Measurements from ENCODE around the gene DIS3L2. TPM values are rescaled to one million over a fixed set of nuclear protein-coding genes. Genes with fewer than 3 reads are reported as not detected.

Gene DIS3L2
- total RNA-seq, 1 donor, result 30.7 TPM

DNA sequence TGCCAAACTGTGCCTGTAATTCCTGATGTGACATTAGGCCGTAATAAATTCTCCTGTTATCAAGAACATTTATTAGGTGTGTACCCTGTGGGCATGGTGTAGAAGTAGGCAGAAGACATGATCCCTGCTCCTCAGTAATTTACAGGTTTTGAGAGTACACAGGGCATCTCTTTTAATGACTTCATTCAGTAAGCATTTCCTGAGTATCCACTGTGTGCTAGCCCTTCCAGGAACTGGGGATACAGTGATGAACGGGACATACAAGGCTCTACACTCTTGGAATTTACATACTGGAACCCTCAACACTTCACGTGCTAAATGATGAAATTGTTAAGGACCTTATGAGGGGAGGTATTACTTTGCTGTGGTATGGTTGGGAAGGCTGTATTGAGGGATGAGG, 30.2 kb downstream of the DIS3L2 start:
- H3K4me3 ChIP-seq (ENCODE audit: low read depth, low read length), result no peak overlapping the region
- DNase-seq (ENCODE audit: low read depth), result peak; percentile 32
- TF ChIP-seq, protein P1, sequence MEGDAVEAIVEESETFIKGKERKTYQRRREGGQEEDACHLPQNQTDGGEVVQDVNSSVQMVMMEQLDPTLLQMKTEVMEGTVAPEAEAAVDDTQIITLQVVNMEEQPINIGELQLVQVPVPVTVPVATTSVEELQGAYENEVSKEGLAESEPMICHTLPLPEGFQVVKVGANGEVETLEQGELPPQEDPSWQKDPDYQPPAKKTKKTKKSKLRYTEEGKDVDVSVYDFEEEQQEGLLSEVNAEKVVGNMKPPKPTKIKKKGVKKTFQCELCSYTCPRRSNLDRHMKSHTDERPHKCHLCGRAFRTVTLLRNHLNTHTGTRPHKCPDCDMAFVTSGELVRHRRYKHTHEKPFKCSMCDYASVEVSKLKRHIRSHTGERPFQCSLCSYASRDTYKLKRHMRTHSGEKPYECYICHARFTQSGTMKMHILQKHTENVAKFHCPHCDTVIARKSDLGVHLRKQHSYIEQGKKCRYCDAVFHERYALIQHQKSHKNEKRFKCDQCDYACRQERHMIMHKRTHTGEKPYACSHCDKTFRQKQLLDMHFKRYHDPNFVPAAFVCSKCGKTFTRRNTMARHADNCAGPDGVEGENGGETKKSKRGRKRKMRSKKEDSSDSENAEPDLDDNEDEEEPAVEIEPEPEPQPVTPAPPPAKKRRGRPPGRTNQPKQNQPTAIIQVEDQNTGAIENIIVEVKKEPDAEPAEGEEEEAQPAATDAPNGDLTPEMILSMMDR (IDR thresholded peaks at IDR 0.05; ENCODE audit: insufficient read depth, low read depth, low read length), result no peak

DNA sequence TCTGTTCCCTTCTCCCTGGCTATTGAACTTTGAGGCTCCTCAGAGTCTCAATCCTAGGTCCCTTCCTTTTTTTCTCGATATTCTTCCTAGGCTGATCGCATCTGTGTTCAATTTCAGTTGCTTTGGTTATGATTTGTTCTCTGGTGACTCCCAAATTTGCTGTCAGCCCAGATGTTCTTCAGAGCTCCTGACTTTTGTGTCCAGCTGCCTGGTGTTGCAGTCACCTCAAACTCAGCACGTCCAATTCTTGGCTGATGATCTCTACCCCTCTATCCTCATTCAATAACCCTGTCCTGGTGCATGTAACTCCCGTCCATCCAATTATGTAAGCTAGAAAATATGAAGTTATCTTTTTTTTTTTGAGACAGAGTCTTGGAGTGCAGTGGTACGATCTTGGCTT, 31.4 kb downstream of the DIS3L2 start:
- no peak overlapping the region for H3K4me3 ChIP-seq (ENCODE audit: low read depth, low read length)
- DNase-seq (ENCODE audit: low read depth), result no peak
- TF ChIP-seq, protein P1 (IDR thresholded peaks at IDR 0.05; ENCODE audit: insufficient read depth, low read depth, low read length), result no peak

DNA sequence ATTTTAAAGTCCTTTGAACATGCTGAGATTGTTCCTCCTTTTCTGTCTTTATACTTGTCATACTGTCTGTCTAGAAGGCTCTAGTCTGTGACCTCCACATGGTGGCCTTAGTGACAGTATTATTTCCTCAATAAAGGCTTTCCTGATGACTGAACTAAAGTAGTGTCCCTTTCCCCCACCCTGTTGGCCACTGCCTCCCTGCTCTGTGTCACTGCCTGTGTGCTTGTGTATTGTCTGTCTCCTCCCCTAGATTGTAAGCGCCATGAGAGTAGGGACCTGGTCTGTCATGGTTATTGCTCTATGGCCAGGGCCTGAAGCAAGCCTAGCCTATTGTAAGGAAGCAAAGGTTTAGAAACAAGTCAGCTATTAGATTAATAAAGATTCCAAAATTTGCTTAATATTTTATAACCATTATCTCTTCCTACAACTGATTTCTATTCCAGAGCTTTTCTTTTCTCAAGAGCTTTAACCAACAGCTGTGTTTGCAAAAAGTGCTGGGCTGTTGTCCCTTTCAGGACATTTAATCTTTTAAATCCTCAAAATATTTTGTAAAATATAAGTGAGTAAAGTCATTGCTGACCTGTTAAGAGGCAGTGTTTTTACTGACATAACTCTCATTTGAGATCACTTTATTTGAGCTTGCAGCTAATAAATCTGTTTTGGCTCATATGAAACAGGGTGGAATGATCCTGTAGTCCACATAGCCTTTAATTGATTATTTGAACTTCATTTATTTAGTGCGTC, 35.5 kb downstream of the DIS3L2 start:
- no peak overlapping the region for H3K4me3 ChIP-seq (ENCODE audit: low read depth, low read length)
- DNase-seq (ENCODE audit: low read depth), result no peak
- TF ChIP-seq, protein P1 (IDR thresholded peaks at IDR 0.05; ENCODE audit: insufficient read depth, low read depth, low read length), result no peak

DNA sequence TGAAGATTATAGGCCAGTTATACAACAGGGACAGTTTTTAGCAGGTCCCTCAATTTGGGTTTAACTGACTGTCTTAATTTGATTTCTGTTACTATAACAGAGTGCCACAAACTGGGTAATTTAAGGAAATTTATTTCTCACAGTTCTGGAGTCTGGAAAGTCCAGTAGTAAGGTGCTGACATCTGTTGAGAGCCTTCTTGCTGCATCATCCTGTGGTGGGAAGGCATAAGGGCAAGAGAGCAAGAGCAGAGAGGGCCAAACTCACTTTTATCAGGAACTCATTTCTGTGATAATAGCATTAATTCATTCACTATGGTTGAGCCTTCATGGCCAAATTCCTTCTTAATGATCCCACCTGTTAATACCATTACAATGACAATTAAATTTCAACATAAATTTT, 36.5 kb downstream of the DIS3L2 start:
- H3K4me3 ChIP-seq (ENCODE audit: low read depth, low read length), result no peak overlapping the region
- no peak for DNase-seq (ENCODE audit: low read depth)
- TF ChIP-seq, protein P1 (IDR thresholded peaks at IDR 0.05; ENCODE audit: insufficient read depth, low read depth, low read length), result no peak

DNA sequence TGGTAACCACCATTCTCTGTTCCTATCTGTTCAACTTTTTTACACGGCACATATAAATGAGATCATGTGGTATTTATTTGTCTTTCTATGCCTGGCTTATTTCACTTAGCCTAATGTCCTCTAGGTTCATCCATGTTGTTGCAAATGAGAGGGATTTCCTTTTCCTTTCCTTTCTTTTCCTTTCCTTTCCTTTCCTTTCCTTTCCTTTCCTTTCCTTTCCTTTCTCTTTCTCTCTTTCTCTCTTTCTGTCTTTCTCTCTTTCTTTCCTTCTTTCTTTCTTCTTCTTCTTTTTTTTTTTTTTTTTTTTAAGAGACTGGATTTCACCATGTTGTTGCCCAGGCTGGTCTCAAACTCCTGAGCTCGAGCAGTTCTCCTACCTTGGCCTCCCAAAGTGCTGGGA, 38.9 kb downstream of the DIS3L2 start:
- TF ChIP-seq, protein P1 (IDR thresholded peaks at IDR 0.05; ENCODE audit: insufficient read depth, low read depth, low read length), result no peak
- DNase-seq (ENCODE audit: low read depth), result no peak
- H3K4me3 ChIP-seq (ENCODE audit: low read depth, low read length), result no peak overlapping the region

DNA sequence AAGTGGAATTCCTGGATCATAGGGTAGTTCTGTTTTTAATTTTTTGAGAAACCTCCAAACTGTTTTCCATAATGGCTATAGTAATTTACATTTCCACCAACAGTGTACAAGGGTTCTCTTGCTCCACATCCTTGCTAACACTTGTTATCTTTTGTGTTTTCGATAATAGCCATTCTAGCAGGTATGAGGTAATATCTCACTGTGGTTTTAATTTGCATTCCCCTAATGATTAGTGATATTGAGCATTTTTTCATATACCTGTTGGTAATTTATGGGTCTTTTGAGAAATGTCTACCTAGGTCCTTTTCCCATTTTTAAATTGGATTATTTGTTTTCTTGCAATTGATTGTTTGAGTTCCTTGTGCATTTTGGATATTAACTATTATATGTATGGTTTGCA, 39.6 kb downstream of the DIS3L2 start:
- TF ChIP-seq, protein P1 (IDR thresholded peaks at IDR 0.05; ENCODE audit: insufficient read depth, low read depth, low read length), result no peak
- no peak overlapping the region for H3K4me3 ChIP-seq (ENCODE audit: low read depth, low read length)
- DNase-seq (ENCODE audit: low read depth), result no peak

DNA sequence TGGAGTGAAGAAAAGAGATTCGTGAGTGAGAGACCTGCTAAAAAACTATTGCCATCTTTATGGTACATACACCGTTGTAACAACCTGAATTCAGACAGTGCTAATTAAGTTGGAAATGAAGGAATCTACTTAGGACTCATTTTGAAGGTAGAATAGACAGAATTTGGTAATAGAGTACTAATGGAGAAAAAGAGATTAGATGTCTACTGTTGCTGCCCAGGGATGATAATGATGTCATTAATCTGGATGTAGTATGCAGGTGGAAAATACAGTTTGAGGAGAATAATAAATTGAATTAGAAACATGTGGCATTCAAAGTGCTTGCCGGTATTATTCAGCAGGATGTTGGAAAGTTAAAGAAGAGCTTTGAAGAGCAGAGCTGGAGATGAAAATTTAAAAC, 44.7 kb downstream of the DIS3L2 start:
- H3K4me3 ChIP-seq (ENCODE audit: low read depth, low read length), result no peak overlapping the region
- TF ChIP-seq, protein P1 (IDR thresholded peaks at IDR 0.05; ENCODE audit: insufficient read depth, low read depth, low read length), result no peak
- DNase-seq (ENCODE audit: low read depth), result no peak

All from fibroblast of villous mesenchyme (primary cell).